Activated CD8-positive, alpha-beta memory T cell treated with anti-CD3 and anti-CD28 coated beads for 1 hour (primary cell): Measurements from ENCODE around the gene FLT3.
"Not testable (repeated sequence)": the region's sequence is repeated elsewhere in the genome, so short reads cannot be mapped to it uniquely, and the experiment has no call there.

Source experiments
- DNase-seq, 2 donors: peaks; one replicate each; pipeline ENCODE4 v3.0.0-alpha.2; 2020; ENCODE audit warnings: low read depth in 1 of 2; ENCODE audit errors: extremely low read depth in 1 of 2

Gene FLT3

DNA sequence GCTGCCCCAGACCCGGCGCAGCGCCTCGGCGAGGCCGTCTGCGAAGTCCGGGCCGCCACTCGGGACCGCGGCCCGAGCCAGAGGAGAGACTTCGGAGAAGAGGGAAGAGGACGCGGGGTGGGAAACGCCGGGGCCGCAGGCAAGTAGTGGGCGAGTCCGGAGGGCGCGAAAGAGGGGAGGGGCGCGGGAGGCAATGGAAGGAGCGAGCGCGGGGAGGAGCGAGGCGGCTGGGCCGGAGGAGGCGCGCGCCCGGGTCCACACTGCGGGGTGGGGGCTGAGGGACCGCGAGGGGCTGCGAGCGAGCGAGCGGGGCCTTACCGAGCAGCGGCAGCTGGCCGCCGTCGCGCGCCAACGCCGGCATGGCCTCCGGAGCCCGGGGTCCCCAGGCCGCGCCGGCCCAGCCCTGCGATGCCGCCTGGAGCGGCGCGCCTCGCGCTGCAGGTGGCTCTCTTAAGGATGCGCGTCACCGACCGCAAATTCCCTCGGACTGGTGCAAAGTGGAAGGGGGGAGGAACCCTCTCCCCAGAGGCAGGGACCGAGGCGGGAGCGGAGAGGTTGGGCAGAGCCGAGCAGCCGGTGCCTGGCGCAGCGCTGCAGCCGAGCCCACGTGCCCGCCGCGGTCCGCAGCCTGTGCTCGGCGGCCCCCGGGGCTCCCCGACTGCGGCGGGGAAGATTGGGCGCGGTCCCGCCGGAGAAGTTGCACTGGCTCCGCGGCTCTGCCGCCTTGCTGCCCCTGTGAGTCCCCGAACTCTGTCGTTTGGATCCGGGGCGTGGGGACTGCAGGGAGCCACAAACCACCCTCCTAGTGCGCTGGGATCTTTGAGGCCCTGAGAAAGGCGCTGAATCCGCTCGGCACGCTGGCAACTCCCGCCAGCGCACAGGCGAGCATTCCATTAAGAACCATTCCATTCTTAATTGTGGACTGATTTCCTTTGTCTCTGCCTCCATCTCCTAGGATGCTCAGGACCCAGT lies at the start of gene FLT3:
TSS of gene FLT3 (minus strand) at position 427 of the 972 bp plus-strand sequence. CDS start at position 361, 66 bp downstream.
- no peak for DNase-seq

DNA sequence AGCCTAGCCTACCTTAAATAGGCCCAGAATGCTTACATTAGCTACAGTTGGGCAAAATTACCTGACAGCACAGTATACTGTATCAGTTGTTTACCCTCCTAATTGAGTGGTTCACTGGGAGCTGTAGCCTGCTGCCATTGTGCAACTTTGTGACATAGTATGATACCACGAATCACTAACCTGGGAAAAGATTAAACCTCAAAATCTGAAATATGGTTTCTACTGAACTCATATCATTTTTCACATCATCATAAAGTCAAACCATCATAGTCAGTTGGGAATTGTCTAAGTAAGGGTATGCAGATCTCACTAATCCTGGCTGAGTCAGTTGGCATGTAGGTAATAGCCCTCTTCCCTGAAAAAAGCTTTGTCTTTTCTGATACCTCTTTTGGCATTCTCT lies 47.1 kb upstream of the FLT3 start:
- no peak for DNase-seq

DNA sequence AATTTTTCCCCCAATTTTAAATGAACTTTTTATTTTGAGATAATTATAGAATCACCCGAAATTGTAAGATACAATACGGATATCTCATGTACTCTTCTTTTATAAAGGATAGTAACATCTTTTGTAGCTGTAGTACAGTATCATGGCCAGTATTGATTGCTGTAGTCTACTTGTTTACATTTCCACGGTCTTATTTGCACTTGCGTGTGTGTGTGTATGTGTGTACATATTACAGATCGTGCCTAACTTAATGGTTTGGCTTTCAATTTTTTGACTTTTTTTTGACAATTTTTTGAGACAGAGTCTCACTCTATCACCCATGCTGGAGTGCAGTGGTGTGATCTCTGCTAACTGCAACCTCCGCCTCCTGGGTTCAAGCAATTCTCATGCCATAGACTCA lies 44.7 kb upstream of the FLT3 start:
- no peak for DNase-seq

DNA sequence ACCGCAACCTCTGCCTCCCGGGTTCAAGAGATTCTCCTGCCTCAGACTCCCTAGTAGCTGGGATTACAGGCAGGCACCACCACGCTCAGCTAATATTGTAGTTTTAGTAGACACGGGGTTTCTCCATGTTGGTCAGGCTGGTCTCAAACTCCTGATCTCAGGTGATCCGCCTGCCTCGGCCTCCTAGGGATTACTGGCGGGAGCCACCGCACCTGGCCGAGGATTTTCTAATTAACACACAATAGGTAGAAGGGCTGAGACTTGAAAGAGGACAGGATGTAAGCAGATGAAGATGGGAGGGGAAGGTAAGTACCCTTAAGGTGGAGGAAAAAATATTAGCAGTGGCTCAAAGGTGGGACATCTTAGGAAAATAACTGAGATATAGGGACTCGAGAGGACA lies 41.2 kb upstream of the FLT3 start:
- DNase-seq, result not testable (repeated sequence)

- DNase-seq, result no peak
Observed at GRCh38 chr13:28140433-28141125, 40.2 kb upstream of the FLT3 start.

DNA sequence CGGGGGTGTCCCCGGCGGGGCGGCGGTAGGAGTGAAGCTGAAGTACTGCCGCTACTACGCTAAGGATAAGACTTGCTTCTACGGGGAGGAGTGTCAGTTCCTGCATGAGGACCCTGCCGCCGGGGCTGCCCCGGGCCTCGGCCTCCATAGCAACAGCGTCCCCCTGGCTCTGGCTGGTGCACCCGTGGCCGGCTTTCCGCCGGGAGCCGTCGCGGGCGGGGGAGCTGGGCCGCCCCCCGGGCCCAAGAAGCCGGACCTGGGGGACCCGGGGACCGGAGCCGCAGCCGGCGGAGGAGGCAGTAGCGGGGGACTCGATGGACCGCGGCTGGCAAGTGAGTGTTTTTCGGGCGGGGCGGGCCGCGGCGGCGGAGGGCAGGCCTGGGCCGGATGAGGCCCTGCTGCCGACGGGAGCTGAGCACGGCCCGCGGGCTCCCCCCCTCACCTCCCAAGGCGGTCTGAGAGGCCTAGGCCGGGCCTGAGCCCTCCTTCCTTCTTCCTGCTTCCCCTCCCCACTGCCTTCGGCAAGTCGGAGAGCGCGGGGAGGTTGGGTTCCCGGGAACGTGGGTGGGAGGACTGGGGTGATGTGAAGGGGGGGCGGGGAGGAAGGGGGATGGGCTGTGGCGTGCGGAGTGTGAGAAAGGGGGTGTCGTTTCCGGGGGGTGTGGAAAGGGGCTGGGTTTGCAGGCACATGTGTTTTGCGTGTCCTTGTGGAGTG lies 38.5 kb upstream of the FLT3 start:
- peak; percentile 74 to 77 for DNase-seq

DNA sequence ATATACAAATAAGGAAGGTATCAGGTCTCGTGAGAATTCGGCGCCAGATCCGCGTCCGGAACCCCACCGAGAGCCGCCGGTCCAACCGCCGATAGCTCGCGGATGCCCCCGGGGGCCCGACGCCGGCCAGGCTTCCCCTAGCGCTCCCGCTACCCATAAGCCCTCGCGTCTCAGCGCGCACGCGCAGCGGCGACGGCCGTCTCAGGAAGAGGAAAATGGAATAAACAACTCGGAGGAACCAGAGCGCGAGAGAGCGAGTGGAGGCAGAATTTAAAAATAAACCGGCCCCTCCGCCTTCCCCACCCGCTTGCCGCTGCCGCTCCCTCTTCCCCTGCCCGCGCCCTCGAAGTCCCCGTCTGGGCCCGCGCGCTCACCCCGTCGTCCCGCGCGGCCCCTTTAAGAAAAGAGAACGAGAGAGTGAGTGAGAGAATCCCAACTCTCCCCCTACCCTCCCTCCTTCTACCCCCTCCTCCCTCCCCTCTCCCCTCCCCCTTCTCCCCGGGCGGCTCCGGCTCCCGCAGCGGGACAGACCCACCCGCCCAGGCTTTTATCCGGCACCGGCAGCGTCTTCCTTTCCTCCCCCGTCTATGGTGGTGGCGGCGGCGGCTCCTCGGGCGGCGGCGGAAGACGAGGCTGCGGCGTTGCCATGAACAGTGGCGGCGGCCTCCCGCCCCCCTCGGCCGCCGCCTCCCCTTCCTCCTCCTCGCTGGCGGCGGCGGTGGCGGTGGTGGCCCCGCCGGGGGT lies 37.8 kb upstream of the FLT3 start, which contains the start of gene PAN3:
TSS of gene PAN3 (plus strand) at position 534 of the 744 bp plus-strand sequence. CDS start at position 647, 113 bp downstream.
- DNase-seq, result peak; percentile 76 to 88

GRCh38 chr13:28137596-28137995 lies 37.2 kb upstream of the FLT3 start:
- DNase-seq, result no peak

DNA sequence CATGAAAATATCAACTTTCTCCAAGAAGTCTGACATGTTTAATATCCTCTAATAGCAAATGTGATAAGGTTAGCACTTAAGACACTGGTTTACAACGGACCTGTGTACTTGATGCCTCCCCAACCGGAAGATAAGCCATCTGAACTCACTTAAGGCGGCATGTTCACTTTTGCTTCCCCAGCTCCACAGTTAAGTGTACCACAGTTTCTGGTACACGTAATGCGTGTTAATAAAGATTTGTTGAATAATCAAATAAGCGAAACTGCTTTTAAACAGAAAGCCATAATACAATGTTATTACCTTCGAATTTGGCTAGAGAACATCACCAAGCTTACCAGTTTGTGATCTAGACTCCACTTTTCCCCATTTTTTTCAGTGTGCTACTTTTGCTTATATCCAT lies 36.5 kb upstream of the FLT3 start:
- no peak for DNase-seq

DNA sequence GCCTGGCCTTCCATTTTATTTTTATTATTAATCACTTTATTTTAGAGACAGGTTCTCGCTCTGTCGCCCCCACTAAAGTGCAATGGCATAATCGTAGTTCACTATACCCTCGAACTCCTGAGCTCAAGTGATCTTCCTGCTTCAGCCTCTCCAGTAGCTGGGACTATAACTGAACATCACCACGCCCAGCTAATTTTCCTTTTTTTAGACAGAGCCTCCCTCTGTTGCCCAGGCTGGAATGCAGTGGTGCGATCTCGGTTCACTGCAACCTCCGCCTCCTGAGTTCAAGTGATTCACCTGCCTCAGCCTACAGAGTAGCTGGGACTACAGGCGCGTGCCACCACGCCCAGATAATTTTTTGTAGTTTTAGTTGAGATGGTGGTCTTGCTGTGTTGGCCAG lies 31.3 kb upstream of the FLT3 start:
- DNase-seq, result no peak

- DNase-seq, result no peak
Observed at GRCh38 chr13:28129911-28130693, 29.7 kb upstream of the FLT3 start.

DNA sequence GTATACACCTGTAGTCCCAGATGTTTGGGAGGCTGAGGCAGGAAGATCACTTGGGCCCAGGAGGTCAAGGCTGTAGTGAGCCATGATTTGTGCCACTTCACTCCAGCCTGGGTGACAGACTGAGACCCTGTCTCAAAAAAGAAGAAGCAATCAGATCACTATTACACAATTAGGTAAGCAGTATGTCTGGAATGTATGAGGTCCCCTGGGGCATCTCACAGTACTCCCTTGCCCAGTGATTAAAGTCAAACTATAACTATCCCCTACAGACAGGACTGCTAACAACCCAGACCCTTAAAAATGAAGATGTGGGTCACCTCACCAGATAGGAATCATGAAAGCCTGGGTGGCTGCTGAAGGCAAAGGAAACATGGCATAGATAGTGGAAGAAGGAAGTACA lies 28.6 kb upstream of the FLT3 start:
- no peak for DNase-seq

DNA sequence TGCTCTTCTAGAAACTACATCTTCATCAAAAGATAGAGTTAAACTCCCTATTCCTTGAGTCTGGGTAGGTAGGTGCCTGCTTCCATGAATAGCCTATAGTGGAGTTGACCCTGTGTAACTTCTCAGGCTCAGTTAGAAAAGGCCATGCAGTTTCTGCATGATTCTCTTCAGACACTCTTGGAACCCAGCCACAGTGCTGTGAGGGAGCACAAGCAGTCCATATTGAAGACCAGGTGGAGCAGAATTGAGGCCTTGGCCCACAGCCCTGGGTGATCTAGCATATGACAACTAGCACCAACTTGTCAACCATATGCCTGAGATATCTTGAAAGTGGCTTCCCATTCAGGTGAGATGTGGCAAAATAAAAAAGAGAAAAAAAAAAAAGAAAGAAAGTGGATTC lies 27.7 kb upstream of the FLT3 start:
- no peak for DNase-seq

DNA sequence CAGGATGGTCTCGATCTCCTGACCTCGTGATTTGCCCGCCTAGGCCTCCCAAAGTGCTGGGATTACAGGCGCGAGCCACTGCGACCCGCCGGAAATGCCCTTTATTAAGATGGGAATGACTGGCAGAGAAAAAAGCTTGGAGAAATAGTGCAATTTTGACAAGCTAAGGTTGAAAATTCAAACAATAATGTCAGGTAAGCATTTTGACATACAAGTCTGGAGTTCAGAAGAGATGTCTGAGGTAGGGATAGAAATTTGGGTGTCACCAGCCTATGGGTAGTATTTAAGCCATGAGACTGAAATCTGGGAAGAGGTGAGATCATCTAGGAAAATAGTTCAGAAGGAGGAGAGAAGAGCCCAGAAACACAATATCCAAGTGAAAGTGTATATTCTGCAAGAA lies 20.8 kb upstream of the FLT3 start:
- no peak for DNase-seq

- no peak for DNase-seq
Observed at GRCh38 chr13:28120317-28120716, 19.9 kb upstream of the FLT3 start.

GRCh38 chr13:28117689-28118377 lies 17.5 kb upstream of the FLT3 start:
- DNase-seq, result no peak

DNA sequence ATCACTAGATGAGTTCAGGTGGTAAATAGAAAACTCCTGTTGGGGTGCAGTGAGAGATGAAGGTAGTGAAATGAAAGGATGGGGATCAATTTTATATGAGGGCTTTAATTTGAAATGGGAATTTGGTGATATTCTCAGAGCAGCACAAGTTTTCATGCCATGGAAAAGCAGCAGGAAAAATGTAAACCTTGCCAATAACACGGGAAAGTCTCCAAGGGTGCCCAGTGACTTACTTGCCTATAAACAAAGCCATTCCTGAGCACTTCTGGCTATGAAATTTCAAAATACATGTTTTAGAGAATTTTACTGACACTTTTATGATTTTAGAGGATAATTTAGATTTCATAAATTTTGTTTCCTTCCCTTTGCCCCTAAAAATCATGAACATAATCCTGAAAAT lies 16.4 kb upstream of the FLT3 start:
- DNase-seq, result no peak

- DNase-seq, result no peak
Observed at GRCh38 chr13:28110414-28110813, 10.0 kb upstream of the FLT3 start.

DNA sequence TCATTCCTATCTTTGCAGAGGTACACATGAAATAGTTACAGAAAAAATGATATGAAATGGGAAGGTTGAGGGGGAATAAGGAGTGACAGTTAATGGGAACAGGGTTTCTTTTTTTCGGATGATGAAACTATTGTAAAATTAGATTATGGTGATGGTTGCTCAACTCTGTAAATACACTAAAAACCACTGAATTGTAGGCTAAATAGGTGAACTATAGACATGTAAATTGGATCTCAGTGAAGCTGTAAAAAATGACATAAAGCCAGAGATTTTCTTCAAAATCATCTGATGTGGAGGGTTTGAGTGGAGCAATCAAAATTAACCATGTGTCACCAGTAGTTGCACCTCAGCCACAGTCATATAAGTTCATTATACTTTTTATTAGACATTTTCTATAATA lies 6.6 kb upstream of the FLT3 start:
- DNase-seq, result no peak
